Keratinocyte (primary cell): ENCODE data around the gene F7. TPM values are rescaled to one million over a fixed set of nuclear protein-coding genes. Genes with fewer than 3 reads are reported as not detected.

Experiments used
- DNase-seq: peaks from one replicate; pipeline ENCODE4 v3.0.0-alpha.2; 2011; ENCODE audit warnings: low read depth, missing footprints, low spot score
- FAIRE-seq: peaks from 2 replicates; lab custom pipeline; 2011; peaks lifted over from hg19 to GRCh38; lab: Jason Lieb, UNC
- H2AFZ ChIP-seq: 2 replicates; pipeline ENCODE4 v1.6.0; 2012; ENCODE audit warnings: low read length, control low read depth, inconsistent platforms; ENCODE audit not compliant: control insufficient read depth
- H3K27ac ChIP-seq: 2 replicates; pipeline ENCODE4 v1.5.1; 2011; ENCODE audit warnings: low read length; ENCODE audit not compliant: control insufficient read depth, insufficient read depth
- H3K27me3 ChIP-seq: 3 replicates; pipeline ENCODE4 v1.6.0; 2011; ENCODE audit warnings: low read length; ENCODE audit not compliant: control insufficient read depth, insufficient read depth; ENCODE audit errors: extremely low read depth
- H3K36me3 ChIP-seq, 2 experiments: 2 replicates in 1 of 2; 3 replicates in 1 of 2; pipeline ENCODE4 v1.5.1; 2011; ENCODE audit warnings: low read length in 2 of 2, mild to moderate bottlenecking in 1 of 2; ENCODE audit not compliant: control insufficient read depth in 2 of 2, insufficient read depth in 2 of 2; ENCODE audit errors: extremely low read depth in 1 of 2
- H3K4me1 ChIP-seq: 3 replicates; pipeline ENCODE4 v1.5.1; 2011; ENCODE audit warnings: low read length; ENCODE audit not compliant: control insufficient read depth, insufficient read depth; ENCODE audit errors: extremely low read depth
- H3K4me2 ChIP-seq: 3 replicates; pipeline ENCODE4 v1.6.0; 2011; ENCODE audit warnings: low read depth, low read length; ENCODE audit not compliant: control insufficient read depth, insufficient read depth; ENCODE audit errors: extremely low read depth
- H3K4me3 ChIP-seq, 3 experiments: fragments of 200-600 bp in 1 of 3; sonication (generic) in 1 of 3; 2 replicates in 2 of 3; 3 replicates in 1 of 3; pipeline ENCODE4 v1.5.1; 2011 to 2016; ENCODE audit warnings: low read length in 3 of 3, mild to moderate bottlenecking in 3 of 3, control low read depth in 2 of 3, inconsistent platforms in 1 of 3, low read depth in 1 of 3, mixed read lengths in 1 of 3, mixed run types in 1 of 3, moderate library complexity in 1 of 3; ENCODE audit not compliant: control insufficient read depth in 2 of 3, insufficient read depth in 2 of 3; ENCODE audit errors: extremely low read depth in 1 of 3
- H3K79me2 ChIP-seq: 2 replicates; pipeline ENCODE4 v1.6.0; 2012; ENCODE audit warnings: low read length; ENCODE audit not compliant: control insufficient read depth, insufficient read depth
- H3K9ac ChIP-seq: 3 replicates; pipeline ENCODE4 v1.6.0; 2011; ENCODE audit warnings: low read length; ENCODE audit not compliant: control insufficient read depth, insufficient read depth; ENCODE audit errors: extremely low read depth
- H3K9me1 ChIP-seq: 3 replicates; pipeline ENCODE4 v1.6.0; 2011; ENCODE audit warnings: low read length; ENCODE audit not compliant: control insufficient read depth, insufficient read depth; ENCODE audit errors: extremely low read depth
- H3K9me3 ChIP-seq: 2 replicates; pipeline ENCODE4 v1.5.1; 2012; ENCODE audit warnings: low read depth, low read length; ENCODE audit not compliant: control insufficient read depth
- H4K20me1 ChIP-seq: 3 replicates; pipeline ENCODE4 v1.6.0; 2011; ENCODE audit warnings: low read length; ENCODE audit not compliant: control insufficient read depth, insufficient read depth; ENCODE audit errors: extremely low read depth
- CTCF ChIP-seq, 3 experiments: IDR thresholded peaks in 1 of 3; conservative IDR thresholded peaks in 1 of 3; optimal IDR thresholded peaks in 1 of 3; 2 replicates in 2 of 3; 3 replicates in 1 of 3; pipeline versions ENCODE3 to v1.5.1; 2011; ENCODE audit warnings: low read length in 3 of 3, mild to moderate bottlenecking in 3 of 3, moderate library complexity in 2 of 3, control low read depth in 1 of 3, inconsistent platforms in 1 of 3; ENCODE audit not compliant: insufficient read depth in 2 of 3; ENCODE audit errors: extremely low read depth in 1 of 3
- EZH2 ChIP-seq: IDR thresholded peaks from one replicate; pipeline ENCODE4 v1.6.1; 2012; ENCODE audit warnings: inconsistent platforms, mild to moderate bottlenecking, low read length, moderate library complexity
- dilution Hi-C: fragments of 300-500 bp; cut with MboI; formaldehyde crosslinking; loops from one replicate; pipeline ENCODE4 v1.7.0; 2020; ENCODE audit warnings: low sequenced_read_pairs; ENCODE audit not compliant: extremely low pct_ligation_motif_present
- polyA plus RNA-seq, 5 experiments: library from polyadenylated mRNA; depleted of rRNA in 3 of 5; stranded (reverse) in 3 of 5; stranded (forward) in 1 of 5; unstranded in 1 of 5; fragments of >200 nt; gene quantifications; 1 replicate in 1 of 5; 2 replicates in 3 of 5; 3 replicates in 1 of 5; pipeline versions ENCODE4 v1.2.1 to v1.2.3, GENCODE V29; 2011 to 2012; ENCODE audit warnings: missing spikeins in 2 of 5, low read depth in 1 of 5, low replicate concordance in 1 of 5

The F7 gene
- polyA plus RNA-seq, 1 donor (not counting 4 experiments of a cell fraction or from before 2014, with no cell fraction given), result not detected

- H3K4me2 ChIP-seq, result no peak overlapping the region
- no peak overlapping the region for H3K4me3 ChIP-seq
- no peaks in the 10 kb centered on the region for H4K20me1 ChIP-seq
- H3K36me3 ChIP-seq, result no peaks in the 10 kb centered on the region
- dilution Hi-C loops, result no loop called here
- no peaks in the 10 kb centered on the region for H3K9me1 ChIP-seq
- H3K79me2 ChIP-seq, result no peaks in the 10 kb centered on the region
- TF ChIP-seq CTCF (optimal IDR thresholded peaks at IDR 0.05 in 1 of 3, IDR thresholded peaks at IDR 0.05 in 1 of 3, conservative IDR thresholded peaks at IDR 0.05 in 1 of 3; ENCODE audit: extremely low read depth in 1 of 3, insufficient read depth in 2 of 3, low read length in 3 of 3), result no peak
- TF ChIP-seq EZH2, result no peak
- DNase-seq, result no peak
- H3K4me1 ChIP-seq, result no peaks in the 10 kb centered on the region
- no peak for FAIRE-seq
- no peak overlapping the region for H2AFZ ChIP-seq
- H3K27me3 ChIP-seq, result peaks cover 27% of the 10 kb centered on the region
- H3K9me3 ChIP-seq, result no peaks in the 10 kb centered on the region
- H3K27ac ChIP-seq, result no peak overlapping the region
- no peak overlapping the region for H3K9ac ChIP-seq
These were observed 9.1 kb downstream of the F7 start for GRCh38 chr13:113114511-113115362.

- no peaks in the 10 kb centered on the region for H4K20me1 ChIP-seq
- H3K9ac ChIP-seq, result no peak overlapping the region
- H3K4me1 ChIP-seq, result no peaks in the 10 kb centered on the region
- H3K36me3 ChIP-seq, result no peaks in the 10 kb centered on the region
- FAIRE-seq, result no peak
- H3K9me1 ChIP-seq, result no peaks in the 10 kb centered on the region
- no peak for DNase-seq
- no peaks in the 10 kb centered on the region for H3K9me3 ChIP-seq
- no peak overlapping the region for H3K4me2 ChIP-seq
- no peak overlapping the region for H2AFZ ChIP-seq
- dilution Hi-C loops, result no loop called here
- H3K27me3 ChIP-seq, result peaks cover 18% of the 10 kb centered on the region
- no peak for TF ChIP-seq EZH2
- no peak for TF ChIP-seq CTCF (optimal IDR thresholded peaks at IDR 0.05 in 1 of 3, IDR thresholded peaks at IDR 0.05 in 1 of 3, conservative IDR thresholded peaks at IDR 0.05 in 1 of 3; ENCODE audit: extremely low read depth in 1 of 3, insufficient read depth in 2 of 3, low read length in 3 of 3)
- H3K4me3 ChIP-seq, result no peak overlapping the region
- H3K79me2 ChIP-seq, result no peaks in the 10 kb centered on the region
- H3K27ac ChIP-seq, result no peak overlapping the region
These were observed 10.0 kb downstream of the F7 start for GRCh38 chr13:113115363-113116205.
